Measurements from ENCODE around the gene LRRC49. TPM values are rescaled to one million over a fixed set of nuclear protein-coding genes. Genes with fewer than 3 reads are reported as not detected.

LRRC49 gene
- total and polyA plus RNA-seq, 2 of the 13 experiments (the other 11 are each of a cell fraction or from before 2014, with no cell fraction given) = 0.57 to 1.00 TPM

- TF ChIP-seq PRDM10 (CRISPR knock-in tag; IDR thresholded peaks at IDR 0.05; ENCODE audit: low read depth) (no peak), PCBP2 (optimal IDR thresholded peaks at IDR 0.05; ENCODE audit: low read depth, low read length, poor library complexity, severe bottlenecking) (no peak)
Measured at GRCh38 chr15:70855764-70856163, 36.9 kb upstream of the LRRC49 start (continued).

- TF ChIP-seq RNF2 (conservative IDR thresholded peaks at IDR 0.05; ENCODE audit: low read depth) = 0 out of 2 replicates have a peak, but pooled peaks have one; percentile 44
- TF ChIP-seq BRF2 (CRISPR knock-in tag; IDR thresholded peaks at IDR 0.05) = no peak
- Histone ChIP-seq H3K4me3 (replicated peaks in 1 of 3; ENCODE audit: insufficient read depth in 1 of 3, low read depth in 2 of 3, low read length in 3 of 3) (no peak overlapping the region), H3K9me3 (ENCODE audit: low read length) (no peaks in the 10 kb centered on the region), H3K9ac (ENCODE audit: insufficient read depth, low read depth, low read length) (no peak overlapping the region), H3K27me3 (ENCODE audit: control insufficient read depth in 1 of 2, insufficient read depth in 2 of 2, low read length in 2 of 2) (peaks cover 0 to 17% of the 10 kb centered on the region in 2 experiments; a peak in 3 of 5 replicates), H3K36me3 (replicated peaks in 1 of 2; ENCODE audit: control insufficient read depth in 1 of 2, insufficient read depth in 2 of 2, low read length in 2 of 2) (no peaks in the 10 kb centered on the region), H3K79me2 (ENCODE audit: insufficient read depth, low read length) (no peaks in the 10 kb centered on the region), H3K4me1 (ENCODE audit: insufficient read depth, low read length) (peaks cover 30% of the 10 kb centered on the region), H3K4me2 (ENCODE audit: low read depth, low read length) (no peak overlapping the region), H2AFZ (ENCODE audit: low read length) (no peak overlapping the region), H4K20me1 (ENCODE audit: insufficient read depth, low read length) (no peaks in the 10 kb centered on the region), H3K27ac (ENCODE audit: extremely low read length, insufficient read depth, low read length) (no peak overlapping the region)
- WGBS (ENCODE audit: low lambda C conversion rate) = 55% methylated on average over 5 of the region's 7 CpGs
- BruUV-seq (replicated peaks) = no TSS peak
- ATAC-seq (no peak), FAIRE-seq (no peak), DNase-seq (ENCODE audit: low spot score) (no peak)
- intact Hi-C loops (cut with micrococcal nuclease; ENCODE audit: unreplicated experiment) = no loop called here
- POLR2A ChIA-PET = interaction anchor here (0.8 to 6.3 kb wide), 7 partner anchors 10 to 35 kb away, joined by 3 to 69 read pairs (median 5); no protein-coding TSS in a partner anchor
- in situ Hi-C loops (cut with HindIII; ENCODE audit: extremely low pct_ligation_motif_present, low pct_unique_long_range_greater_than_20kb) = no loop called here
- CTCF ChIA-PET (ENCODE audit: low intra/inter-chr PET ratio, low total read pairs) = no interaction called here
Measured at GRCh38 chr15:70856177-70856883, 36.3 kb upstream of the LRRC49 start.

All from HepG2 (cell line).